ENCODE measurements around the gene DLG1.

GRCh38 chr3:197229836-197230235 is 68.6 kb downstream of the DLG1 start:
- no peak for TF ChIP-seq POLR2A (IDR thresholded peaks at IDR 0.05)
- TF ChIP-seq POLR2AphosphoS5 (IDR thresholded peaks at IDR 0.05) = no peak
- TF ChIP-seq CTCF (IDR thresholded peaks at IDR 0.05) = no peak
- TF ChIP-seq EP300 (IDR thresholded peaks at IDR 0.05) = no peak
